Stimulated activated CD4-positive, alpha-beta T cell treated with anti-CD3 and anti-CD28 coated beads, Interleukin-1b, Interleukin-23, amount 100 ng/mL, for 24 hours (primary cell): Measurements from ENCODE around the gene CYP2C9.

ENCODE experiments used
- DNase-seq, 4 experiments: peaks; one replicate each; pipeline ENCODE4 v3.0.0-alpha.2; 2020; ENCODE audit warnings: low read depth in 4 of 4, low spot score in 1 of 4

The CYP2C9 gene

DNA sequence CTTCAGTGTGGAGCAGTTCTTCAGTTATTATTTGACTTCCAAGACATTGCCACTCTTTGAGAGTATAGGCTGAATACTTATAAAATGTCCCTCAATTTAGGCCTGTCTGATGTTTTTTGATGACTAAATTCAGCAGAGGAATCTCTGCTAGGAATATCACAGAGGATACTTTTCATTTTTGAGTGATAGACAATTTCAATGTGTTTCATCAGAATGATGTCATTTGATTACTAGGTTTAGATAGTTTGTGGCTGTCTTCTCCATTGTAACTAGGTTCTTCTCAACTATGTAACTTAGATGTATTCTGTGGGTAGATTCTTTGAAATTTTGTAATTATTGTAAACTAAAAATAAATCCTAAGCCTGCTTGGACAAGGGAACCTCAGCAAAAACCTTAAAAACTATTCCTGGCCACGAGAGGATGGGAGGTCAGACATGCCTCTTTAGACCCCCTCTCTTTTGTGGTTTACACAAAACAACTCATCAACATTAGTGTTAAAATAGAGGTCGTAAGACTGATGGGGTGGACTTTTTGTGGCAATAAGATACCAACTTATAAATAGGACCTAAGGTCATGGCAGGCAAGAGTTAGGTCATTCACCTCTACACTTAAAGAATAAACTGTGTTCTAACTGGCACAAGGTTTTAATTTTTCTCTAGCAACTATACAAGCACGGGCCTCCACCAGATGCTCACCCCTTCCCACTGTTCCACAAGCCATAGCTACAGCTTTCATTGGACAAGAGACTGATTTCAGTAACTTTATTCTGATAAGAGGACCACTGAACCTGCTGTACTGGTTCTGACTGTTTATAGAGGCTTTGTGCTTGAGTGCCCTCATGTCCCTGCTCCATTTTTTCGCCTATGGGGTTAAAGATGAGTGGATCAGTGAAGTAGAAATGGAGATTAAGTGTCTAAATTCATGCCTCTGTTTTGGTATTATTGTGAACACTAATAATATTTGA lies 97.2 kb downstream of the CYP2C9 start:
- no peak for DNase-seq

DNA sequence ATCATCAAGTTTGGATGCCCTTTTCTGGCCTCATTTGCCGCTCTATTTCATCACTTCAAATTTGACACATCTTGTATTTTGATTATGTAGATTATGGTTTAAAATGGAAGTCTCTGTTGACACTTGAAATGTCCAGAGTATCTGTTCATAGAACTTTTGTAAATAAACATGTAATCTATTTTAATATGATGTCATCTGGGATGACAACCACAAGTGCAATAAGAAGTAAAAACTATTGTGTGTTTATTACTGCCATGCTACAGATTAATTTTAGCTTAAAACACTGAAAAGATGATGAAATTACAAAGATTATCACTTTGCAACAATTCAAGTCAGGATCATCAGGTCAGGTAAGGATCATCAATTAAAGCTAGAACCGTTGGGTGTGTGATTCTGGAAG lies 100.8 kb downstream of the CYP2C9 start:
- DNase-seq = no peak
